Measurements from ENCODE around the gene LGMN. TPM values are rescaled to one million over a fixed set of nuclear protein-coding genes. Genes with fewer than 3 reads are reported as not detected.

Gene LGMN
- total RNA-seq, 2 donors from 2014 or later = 89.7 to 119 TPM

DNA sequence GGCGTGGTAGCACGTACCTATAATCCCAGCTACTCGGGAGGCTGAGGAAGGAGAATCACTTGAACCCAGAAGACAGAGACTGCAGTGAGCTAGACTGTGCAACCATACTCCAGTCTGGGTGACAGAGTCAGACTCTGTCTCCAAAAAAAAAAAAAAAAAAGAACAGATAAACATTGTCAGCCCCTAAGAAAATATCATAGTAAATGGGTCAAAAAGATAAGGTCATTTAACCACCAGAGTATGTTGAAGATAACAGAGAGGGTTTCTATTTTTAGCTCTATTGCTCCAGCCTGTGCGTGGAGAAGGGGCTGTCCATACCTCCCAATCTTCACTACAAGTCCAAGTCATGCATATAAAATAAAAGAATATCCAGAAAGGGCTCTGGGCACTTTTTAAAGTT is 15.4 kb downstream of the LGMN start:
- intact Hi-C loops (cut with DNase I) = no loop called here
- DNase-seq = no peak
- peak; percentile 44 to 47 for ATAC-seq

DNA sequence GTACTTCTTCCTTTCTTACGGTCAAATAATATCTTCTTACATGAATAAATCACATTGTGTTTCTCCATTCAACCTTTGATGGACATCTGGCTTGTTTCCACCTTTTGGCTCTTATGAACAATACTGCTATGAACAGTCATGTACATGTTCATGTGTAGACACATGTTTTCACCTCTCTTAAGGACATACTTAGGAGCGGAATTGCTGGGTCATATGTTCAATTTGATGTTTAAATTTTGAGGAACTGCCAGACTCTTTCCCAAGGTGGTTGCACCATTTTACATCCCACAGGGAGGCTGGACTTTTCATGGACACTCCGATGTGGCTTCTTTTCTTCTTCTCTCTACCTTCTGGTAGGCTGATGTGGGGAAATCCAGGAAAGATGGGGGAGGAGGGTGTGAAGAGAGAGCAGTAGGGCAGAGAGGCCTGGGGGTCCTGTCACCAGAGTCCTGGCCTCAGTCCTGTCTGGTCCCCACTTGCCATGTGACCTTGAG is 16.8 kb downstream of the LGMN start:
- intact Hi-C loops (cut with DNase I) = no loop called here
- DNase-seq (no peak), ATAC-seq (no peak)

DNA sequence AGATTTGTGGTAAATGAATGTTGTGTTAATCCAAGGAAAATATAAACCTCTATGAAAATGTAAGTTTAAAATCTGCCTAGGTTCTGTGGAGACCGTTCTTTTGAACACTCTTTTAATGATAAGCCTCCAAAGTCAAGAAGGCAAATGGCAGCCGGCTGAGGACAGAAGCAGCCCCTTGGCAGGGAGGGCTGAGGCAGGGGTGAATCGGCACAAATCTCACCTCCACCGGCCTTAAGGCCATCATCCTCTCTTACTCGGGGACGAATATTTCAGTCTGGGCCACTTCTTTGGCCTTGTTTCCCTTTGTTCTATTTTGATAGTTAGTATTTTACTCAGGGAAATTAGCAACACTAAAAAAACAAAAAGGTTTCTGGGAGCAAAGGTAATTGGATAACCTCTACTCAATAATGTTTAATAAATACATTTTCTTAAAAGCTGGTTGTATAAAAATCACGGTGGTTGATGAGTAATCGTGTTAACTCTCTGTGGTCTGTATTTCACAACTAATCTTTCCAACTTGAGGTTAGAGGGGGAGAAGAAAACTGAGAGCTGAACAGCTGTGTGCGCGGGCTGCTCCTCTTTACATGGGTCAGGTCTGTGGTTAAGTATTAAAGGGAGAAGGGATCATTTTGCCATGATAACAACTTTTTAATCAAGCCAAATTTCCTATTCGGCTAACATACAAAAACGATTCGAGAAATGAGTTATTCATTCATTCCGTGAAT is 18.6 kb downstream of the LGMN start:
- DNase-seq = no peak
- ATAC-seq = no peak
- intact Hi-C loops (cut with DNase I) = no loop called here

DNA sequence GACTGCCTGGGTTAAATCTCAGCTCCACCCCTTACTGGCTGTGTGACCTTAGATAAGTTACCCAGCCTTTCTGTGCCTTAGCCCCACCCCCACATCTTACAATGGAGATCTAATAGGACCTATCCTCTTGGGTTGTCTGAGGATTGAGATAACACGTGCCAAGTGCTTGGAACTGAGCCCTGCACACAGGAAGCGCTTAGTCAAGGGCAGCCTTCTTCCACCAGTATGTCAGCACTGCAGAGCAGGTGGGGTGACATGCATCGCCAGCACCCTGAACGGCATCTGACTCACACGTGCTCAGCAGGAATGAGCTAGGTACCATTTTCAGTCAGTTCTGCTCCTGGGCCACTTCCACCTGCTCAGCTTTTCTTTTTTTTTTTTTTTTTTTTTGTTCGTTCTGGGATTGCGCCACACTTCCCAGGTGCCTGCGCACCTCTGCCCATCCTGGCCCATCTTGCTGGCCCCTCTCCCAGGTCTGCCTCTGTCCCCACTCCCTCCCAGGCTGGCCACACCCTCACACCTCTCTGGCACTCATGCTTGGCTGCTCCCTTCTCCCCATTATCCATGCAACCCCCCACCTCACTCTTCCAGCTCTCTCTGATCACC is 19.6 kb downstream of the LGMN start:
- intact Hi-C loops (cut with DNase I) = no loop called here
- DNase-seq = no peak
- peak in 1 of 2 donors; percentile 10 for ATAC-seq

DNA sequence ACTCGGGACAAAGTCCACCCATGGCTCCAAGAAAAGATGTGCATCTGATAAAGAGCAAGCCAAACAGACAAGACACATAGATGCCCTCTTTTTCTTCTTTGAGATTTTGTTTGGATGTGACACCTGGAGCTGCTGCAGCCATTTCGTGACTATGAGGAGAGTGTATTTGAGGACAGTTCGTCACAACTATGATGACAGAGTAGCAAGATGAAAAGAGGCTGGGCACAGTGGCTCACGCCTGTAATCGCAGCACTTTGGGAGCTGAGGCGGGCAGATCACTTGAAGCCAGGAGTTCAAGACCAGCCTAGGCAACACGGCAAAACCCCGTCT is 21.5 kb downstream of the LGMN start:
- no peak for ATAC-seq
- intact Hi-C loops (cut with DNase I) = no loop called here
- no peak for DNase-seq

GRCh38 chr14:92726135-92726932 is 22.1 kb downstream of the LGMN start:
- intact Hi-C loops (cut with DNase I) = no loop called here
- peak; percentile 81 for DNase-seq
- peak; percentile 46 to 81 for ATAC-seq

DNA sequence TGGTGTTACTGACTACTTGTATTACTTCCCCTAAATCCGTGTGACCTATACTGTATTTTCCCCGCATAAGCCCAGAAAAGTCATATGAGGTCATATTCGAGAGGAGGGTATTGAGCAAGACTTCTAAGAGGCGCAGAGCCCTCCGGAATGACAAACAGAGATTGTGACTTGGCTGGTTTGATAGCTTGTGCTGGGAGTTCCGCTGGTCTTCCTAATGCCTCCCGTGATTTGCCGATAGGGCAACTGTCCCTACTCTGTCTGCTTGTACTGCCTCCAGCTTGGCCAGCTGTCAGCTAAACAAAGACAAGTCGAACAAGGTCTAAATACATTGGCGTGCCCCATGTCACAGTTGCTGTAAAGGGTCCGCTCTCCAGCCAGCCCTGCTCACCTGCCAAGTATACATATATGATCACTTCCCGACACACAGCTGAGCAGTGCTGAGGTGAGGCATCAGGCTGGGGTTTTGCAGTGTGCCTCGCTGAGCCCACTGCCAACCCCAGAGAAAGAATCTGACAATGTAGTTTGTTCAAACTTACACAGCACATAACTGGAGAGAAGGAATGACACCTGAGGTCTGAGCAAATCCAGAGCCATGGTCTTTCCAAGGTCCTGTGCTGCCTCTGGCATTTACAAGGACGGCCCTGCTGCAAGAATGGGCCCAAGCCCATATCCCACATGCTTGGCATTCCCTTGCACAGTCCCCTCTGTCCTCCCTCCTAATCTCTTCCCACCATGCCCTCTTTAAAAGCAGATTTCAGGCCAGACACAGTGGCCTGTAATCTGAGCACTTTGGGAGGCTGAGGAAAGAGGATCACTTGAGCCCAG is 23.7 kb downstream of the LGMN start:
- DNase-seq = peak; percentile 46
- intact Hi-C loops (cut with DNase I) = no loop called here
- peak; percentile 72 to 84 for ATAC-seq

GRCh38 chr14:92719890-92720323 is 28.5 kb downstream of the LGMN start:
- DNase-seq (no peak), ATAC-seq (peak; percentile 16 to 33)
- intact Hi-C loops (cut with DNase I) = no loop called here

DNA sequence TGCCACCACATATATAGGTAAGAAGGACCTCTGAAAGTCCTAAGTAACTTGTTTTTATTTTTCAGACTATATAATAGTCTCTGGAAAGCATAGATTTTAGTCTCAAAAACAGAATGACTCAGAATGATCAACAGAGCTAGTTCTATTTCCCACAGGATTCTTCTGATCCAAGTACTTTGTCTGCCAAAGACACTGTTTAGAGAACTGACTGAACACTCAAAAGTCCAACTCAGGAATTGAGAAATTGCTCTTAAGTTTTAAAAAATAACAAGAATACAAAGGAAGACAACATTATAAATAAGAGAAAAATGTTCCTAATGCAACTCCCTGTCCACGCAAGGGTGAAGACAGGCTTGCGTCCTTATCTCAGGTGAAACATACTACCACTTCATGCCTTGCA is 29.0 kb downstream of the LGMN start:
- DNase-seq = no peak
- intact Hi-C loops (cut with DNase I) = no loop called here
- peak; percentile 50 to 57 for ATAC-seq

- ATAC-seq (no peak), DNase-seq (no peak)
- intact Hi-C loops (cut with DNase I) = no loop called here
Measured at GRCh38 chr14:92718664-92719063, 29.8 kb downstream of the LGMN start.

GRCh38 chr14:92717571-92718042 is 30.8 kb downstream of the LGMN start:
- intact Hi-C loops (cut with DNase I) = no loop called here
- DNase-seq (no peak), ATAC-seq (no peak)

GRCh38 chr14:92716131-92716530 is 32.3 kb downstream of the LGMN start:
- intact Hi-C loops (cut with DNase I) = no loop called here
- DNase-seq (no peak), ATAC-seq (no peak)

DNA sequence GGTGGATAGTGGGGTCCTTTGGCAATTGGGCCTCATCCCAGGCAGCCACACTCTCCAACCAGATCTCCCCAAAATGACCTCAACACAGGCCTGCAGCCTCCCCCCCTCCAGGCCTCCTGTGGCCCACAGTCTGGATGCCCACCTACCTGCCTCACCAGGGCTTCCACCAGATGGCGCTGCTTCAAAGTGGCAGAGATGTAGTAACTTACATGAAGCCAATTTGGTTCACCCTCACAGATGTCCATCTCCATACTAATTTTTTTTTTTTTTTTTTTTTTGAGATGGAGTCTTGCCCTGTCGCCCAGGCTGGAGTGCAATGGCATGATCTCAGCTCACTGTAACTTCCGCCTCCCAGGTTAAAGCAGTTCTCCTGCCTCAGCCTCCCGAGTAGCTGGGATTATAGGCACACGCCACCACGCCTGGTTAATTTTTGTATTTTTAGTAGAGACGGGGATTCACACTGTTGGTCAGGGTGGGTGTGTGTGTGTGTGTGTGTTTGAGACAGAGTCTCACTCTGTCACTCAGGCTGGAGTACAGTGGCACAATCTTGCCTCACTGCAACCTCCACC is 33.6 kb downstream of the LGMN start:
- DNase-seq (peak; percentile 84), ATAC-seq (peak; percentile 71 to 73)
- intact Hi-C loops (cut with DNase I) = loop anchor here (2.0 to 5.0 kb wide), 2 partner anchors 67 to 68 kb away; no protein-coding TSS in a partner anchor

DNA sequence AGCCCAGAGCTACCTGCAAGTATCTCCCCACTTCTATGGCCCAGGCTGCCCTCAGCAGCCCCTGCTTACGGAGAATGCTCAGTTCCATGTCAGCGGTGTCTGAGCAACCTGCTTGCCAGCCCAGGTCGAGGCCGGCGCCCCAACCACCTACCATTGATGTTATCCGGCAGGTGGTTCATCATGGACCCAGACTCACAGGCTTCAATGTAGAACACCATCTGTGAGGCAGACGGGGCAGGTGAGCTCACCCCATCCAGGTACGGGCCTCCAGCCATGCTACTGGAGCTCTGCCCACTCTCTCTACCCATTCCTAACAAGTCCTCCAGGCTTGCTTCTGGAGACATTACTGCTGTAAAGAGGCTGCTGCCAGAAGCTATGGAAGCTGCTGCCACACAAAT is 35.8 kb downstream of the LGMN start:
- intact Hi-C loops (cut with DNase I) = loop anchor here in 1 of 2 donors (5.0 kb wide), 1 partner anchor 70 kb away; no protein-coding TSS in a partner anchor
- DNase-seq (no peak), ATAC-seq (no peak)

DNA sequence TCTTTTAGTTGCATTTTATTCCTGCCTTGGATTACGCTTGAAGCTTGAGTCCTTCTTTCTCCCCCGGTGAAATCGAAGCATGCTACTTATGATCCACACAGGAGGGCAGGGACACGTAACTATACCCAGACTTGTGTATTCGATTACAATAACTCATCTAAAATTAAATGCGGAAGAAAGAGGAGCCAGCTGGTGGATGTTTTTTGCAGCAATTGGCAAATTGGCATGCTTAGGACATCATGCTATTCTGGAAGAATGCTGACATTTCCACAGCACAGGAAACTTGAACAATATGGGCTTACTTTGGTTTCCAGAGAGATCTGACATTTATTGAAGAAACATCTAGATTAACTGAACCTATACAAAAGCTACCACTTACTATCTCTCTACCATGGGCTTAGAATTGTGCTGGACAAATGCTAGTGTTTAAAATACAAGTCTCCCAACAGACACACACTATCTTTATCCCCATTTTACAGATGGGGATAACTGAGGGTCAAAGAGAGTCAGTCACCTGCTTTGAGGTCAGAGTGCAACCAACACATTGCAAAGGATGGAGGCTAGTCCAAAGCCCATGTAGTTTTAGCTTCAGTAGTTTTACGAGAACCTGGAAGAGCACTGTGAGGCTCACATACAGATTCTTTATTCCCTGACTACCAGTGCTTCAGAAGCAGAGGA is 36.3 kb downstream of the LGMN start:
- intact Hi-C loops (cut with DNase I) = loop anchor here in 1 of 2 donors (5.0 kb wide), 1 partner anchor 70 kb away; no protein-coding TSS in a partner anchor
- DNase-seq (no peak), ATAC-seq (no peak)

- ATAC-seq = no peak
- DNase-seq = no peak
- intact Hi-C loops (cut with DNase I) = loop anchor here in 1 of 2 donors (5.0 kb wide), 1 partner anchor 72 kb away; no protein-coding TSS in a partner anchor
Measured at GRCh38 chr14:92710001-92710341, 38.5 kb downstream of the LGMN start.

DNA sequence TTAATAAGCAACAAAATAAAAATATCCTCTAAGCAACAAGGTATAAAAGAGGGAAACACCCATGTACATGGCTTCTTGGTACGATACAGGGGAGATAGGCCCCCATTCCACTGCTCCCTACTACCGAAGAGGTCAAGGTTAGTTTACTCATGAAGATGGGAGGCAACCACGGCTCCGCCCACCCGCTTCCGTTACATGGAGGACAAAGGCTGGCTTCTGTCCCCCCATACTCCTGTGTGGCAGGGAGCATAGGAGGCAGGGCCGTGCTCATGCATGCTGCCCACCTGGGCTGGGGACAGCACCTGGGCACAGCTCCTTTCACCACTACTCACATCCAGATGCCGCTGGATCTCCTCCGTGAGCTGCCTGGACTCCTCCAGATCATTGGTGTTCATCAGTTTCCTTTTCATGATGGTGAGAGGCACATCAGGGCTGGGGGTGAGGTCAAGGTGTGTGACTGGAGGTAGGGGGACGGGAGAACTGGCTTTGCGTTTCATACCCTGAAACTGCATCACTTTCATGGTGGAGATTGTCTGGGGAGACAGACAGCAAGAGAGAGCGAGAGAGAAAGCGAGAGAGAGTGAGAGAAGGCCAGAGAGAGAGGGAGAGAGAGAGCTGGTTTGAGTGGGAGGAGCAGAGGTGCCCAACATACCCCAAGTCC is 39.0 kb downstream of the LGMN start:
- no peak for DNase-seq

DNA sequence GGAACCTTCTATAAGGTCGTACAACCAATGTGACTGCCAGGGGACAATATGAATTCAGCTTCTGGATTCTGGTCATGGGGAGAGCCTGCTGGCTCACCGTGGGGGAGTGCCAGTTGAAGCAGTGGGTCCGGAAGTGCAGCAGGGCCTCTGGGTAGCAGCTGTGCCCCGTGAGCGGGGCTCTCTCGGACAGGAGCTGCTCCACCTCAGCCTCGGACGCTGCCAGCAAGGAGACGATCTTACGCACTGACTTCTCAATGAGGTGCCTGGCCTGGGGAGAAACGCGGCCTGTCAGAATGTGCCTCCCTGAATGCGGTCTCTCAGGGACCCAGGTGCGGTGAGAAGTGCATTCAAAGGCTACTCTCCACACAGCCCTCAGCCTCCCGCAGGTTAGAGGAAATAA is 42.0 kb downstream of the LGMN start:
- no peak for DNase-seq
- intact Hi-C loops (cut with DNase I) = no loop called here
- no peak for ATAC-seq

More for the DNA sequence above, 39.0 kb downstream of the LGMN start:
- intact Hi-C loops (cut with DNase I) = no loop called here
- ATAC-seq = no peak

All from left cardiac atrium (tissue), 4 donors.